HepG2 (cell line): ENCODE results near the gene ADGRG1. TPM values are rescaled to one million over a fixed set of nuclear protein-coding genes. Genes with fewer than 3 reads are reported as not detected.

Experiments used
- CREB1 ChIP-seq, 2 experiments: fragments of 450-650 bp in 1 of 2; IDR thresholded peaks; 2 replicates each; pipeline ENCODE4 v1.6.1; 2016 to 2017; ENCODE audit warnings: control low read depth in 1 of 2, mild to moderate bottlenecking in 1 of 2, missing compliant biosample characterization in 1 of 2, missing genetic modification characterization in 1 of 2
- HDAC6 ChIP-seq: fragments of 200-600 bp; sonication (generic); IDR thresholded peaks from 2 replicates; pipeline ENCODE4 v1.7.0; 2017; ENCODE audit warnings: mild to moderate bottlenecking, antibody characterized with exemption, low read length, low read depth
- HNRNPK ChIP-seq: fragments of 200-400 bp; formaldehyde crosslinking; IDR thresholded peaks from 2 replicates; pipeline ENCODE4 v1.6.1; 2018; ENCODE audit warnings: low read length, low read depth, moderate library complexity, mild to moderate bottlenecking; ENCODE audit not compliant: poor library complexity, severe bottlenecking
- IRX3 ChIP-seq: sonication (generic); formaldehyde crosslinking; IDR thresholded peaks from 2 replicates; pipeline ENCODE4 v1.8.1; 2023; ENCODE audit warnings: mild to moderate bottlenecking, low read depth, missing genetic modification reagents, borderline replicate concordance
- JARID2 ChIP-seq: sonication (generic); formaldehyde crosslinking; IDR thresholded peaks from 2 replicates; pipeline ENCODE4 v1.8.1; 2023; ENCODE audit warnings: missing genetic modification reagents, inconsistent platforms; ENCODE audit not compliant: insufficient replicate concordance
- MIER2 ChIP-seq: IDR thresholded peaks from 2 replicates; pipeline ENCODE4 v1.6.1; 2016; ENCODE audit warnings: missing biosample characterization, missing genetic modification reagents
- MIXL1 ChIP-seq: IDR thresholded peaks from 2 replicates; pipeline ENCODE4 v1.6.1; 2016
- NR2F1 ChIP-seq, 2 experiments: fragments of 450-650 bp in 1 of 2; formaldehyde crosslinking in 1 of 2; IDR thresholded peaks; 2 replicates each; pipeline versions ENCODE4 v1.5.0 to v1.6.1; 2016 to 2020; ENCODE audit warnings: mild to moderate bottlenecking in 1 of 2, missing compliant biosample characterization in 1 of 2, missing genetic modification reagents in 1 of 2, moderate library complexity in 1 of 2
- PHF20 ChIP-seq: sonication (generic); formaldehyde crosslinking; IDR thresholded peaks from 2 replicates; pipeline ENCODE4 v1.5.0; 2020; ENCODE audit warnings: mild to moderate bottlenecking, missing genetic modification reagents
- PHF21A ChIP-seq: sonication (generic); formaldehyde crosslinking; IDR thresholded peaks from 2 replicates; pipeline ENCODE4 v1.5.0; 2020; ENCODE audit warnings: mild to moderate bottlenecking, missing genetic modification reagents
- PHF8 ChIP-seq: sonication (generic); formaldehyde crosslinking; IDR thresholded peaks from 2 replicates; pipeline ENCODE4 v1.5.0; 2020; ENCODE audit warnings: missing genetic modification reagents
- POLR2A ChIP-seq, 2 experiments: IDR thresholded peaks; 2 replicates each; pipeline ENCODE4 v1.6.1; 2011; ENCODE audit warnings: low read depth in 2 of 2, low read length in 2 of 2, mild to moderate bottlenecking in 1 of 2, moderate library complexity in 1 of 2; ENCODE audit not compliant: insufficient read depth in 1 of 2
- SALL1 ChIP-seq: sonication (generic); formaldehyde crosslinking; IDR thresholded peaks from 2 replicates; pipeline ENCODE4 v1.8.0; 2022; ENCODE audit warnings: mild to moderate bottlenecking, missing genetic modification reagents
- SMC3 ChIP-seq: IDR thresholded peaks from 2 replicates; pipeline ENCODE4 v1.6.1; 2011; ENCODE audit warnings: low read length, improper control_type of control experiment
- SPEN ChIP-seq: sonication (generic); formaldehyde crosslinking; IDR thresholded peaks from 2 replicates; pipeline ENCODE4 v1.5.1; 2020; ENCODE audit warnings: low read depth, mild to moderate bottlenecking, missing genetic modification reagents
- TMF1 ChIP-seq: sonication (generic); formaldehyde crosslinking; IDR thresholded peaks from 2 replicates; pipeline ENCODE4 v1.8.1; 2022; ENCODE audit warnings: low read depth, missing genetic modification reagents
- TRIM24 ChIP-seq: sonication (generic); formaldehyde crosslinking; IDR thresholded peaks from 2 replicates; pipeline ENCODE4 v1.8.0; 2022; ENCODE audit warnings: mild to moderate bottlenecking, missing genetic modification reagents
- XRCC5 ChIP-seq: fragments of 200-400 bp; formaldehyde crosslinking; optimal IDR thresholded peaks from 2 replicates; pipeline ENCODE3; 2017; ENCODE audit warnings: mild to moderate bottlenecking, low read length
- ZBTB26 ChIP-seq: IDR thresholded peaks from 2 replicates; pipeline ENCODE4 v1.6.1; 2016; ENCODE audit warnings: missing compliant biosample characterization, missing genetic modification reagents, borderline replicate concordance
- ZKSCAN5 ChIP-seq: sonication (generic); formaldehyde crosslinking; IDR thresholded peaks from 2 replicates; pipeline ENCODE4 v1.5.1; 2020; ENCODE audit warnings: mild to moderate bottlenecking, missing genetic modification reagents
- ZNF121 ChIP-seq: sonication (generic); formaldehyde crosslinking; IDR thresholded peaks from 2 replicates; pipeline ENCODE4 v1.5.0; 2020; ENCODE audit warnings: mild to moderate bottlenecking, missing genetic modification reagents
- ZNF468 ChIP-seq: sonication (generic); formaldehyde crosslinking; IDR thresholded peaks from 2 replicates; pipeline ENCODE4 v1.8.0; 2022; ENCODE audit warnings: mild to moderate bottlenecking, moderate library complexity, missing genetic modification reagents
- ZUFSP ChIP-seq: sonication (generic); formaldehyde crosslinking; IDR thresholded peaks from 2 replicates; pipeline ENCODE4 v1.9.0; 2021; ENCODE audit warnings: missing genetic modification reagents, mild to moderate bottlenecking, borderline replicate concordance
- polyA plus RNA-seq, 8 experiments: library from polyadenylated mRNA; depleted of rRNA in 3 of 8; stranded (reverse) in 7 of 8; unstranded in 1 of 8; fragments of >200 nt; fragmentation: Illumina TruSeq in 4 of 8; extraction: Trizol in 4 of 8; gene quantifications; 2 replicates each; pipeline versions ENCODE4 v1.2.1 to v1.2.3, GENCODE V29; 2011 to 2016; ENCODE audit warnings: low read depth in 4 of 8, missing spikeins in 1 of 8, mixed read lengths in 1 of 8; ENCODE audit not compliant: insufficient read depth in 1 of 8
- total RNA-seq, 5 experiments: library from RNA; depleted of rRNA; stranded (reverse); fragments of >200 nt; fragmentation: Illumina TruSeq; extraction: Trizol; gene quantifications; 2 replicates each; pipeline ENCODE4 v1.2.3, GENCODE V29; 2016; ENCODE audit warnings: low read depth in 1 of 5
- TF ChIP-seq, protein P1 (sequence below): sonication (generic); formaldehyde crosslinking; IDR thresholded peaks from 2 replicates; pipeline ENCODE4 v1.8.1; 2022; ENCODE audit warnings: low read depth, mild to moderate bottlenecking, missing genetic modification reagents
- TF ChIP-seq, protein P2 (sequence below): sonication (generic); formaldehyde crosslinking; IDR thresholded peaks from 2 replicates; pipeline ENCODE4 v1.4.0; 2020; ENCODE audit warnings: missing genetic modification reagents
- TF ChIP-seq, protein P3 (sequence below): IDR thresholded peaks from 2 replicates; pipeline ENCODE4 v1.6.1; 2016; ENCODE audit warnings: low read depth, borderline replicate concordance

ADGRG1 gene
- total and polyA plus RNA-seq, 2 of the 13 experiments (the other 11 are each of a cell fraction or from before 2014, with no cell fraction given) = 2.7 to 5.9 TPM

GRCh38 chr16:57661510-57661909 lies 33.1 kb downstream of the ADGRG1 start (continued):
- TF ChIP-seq, protein P1, sequence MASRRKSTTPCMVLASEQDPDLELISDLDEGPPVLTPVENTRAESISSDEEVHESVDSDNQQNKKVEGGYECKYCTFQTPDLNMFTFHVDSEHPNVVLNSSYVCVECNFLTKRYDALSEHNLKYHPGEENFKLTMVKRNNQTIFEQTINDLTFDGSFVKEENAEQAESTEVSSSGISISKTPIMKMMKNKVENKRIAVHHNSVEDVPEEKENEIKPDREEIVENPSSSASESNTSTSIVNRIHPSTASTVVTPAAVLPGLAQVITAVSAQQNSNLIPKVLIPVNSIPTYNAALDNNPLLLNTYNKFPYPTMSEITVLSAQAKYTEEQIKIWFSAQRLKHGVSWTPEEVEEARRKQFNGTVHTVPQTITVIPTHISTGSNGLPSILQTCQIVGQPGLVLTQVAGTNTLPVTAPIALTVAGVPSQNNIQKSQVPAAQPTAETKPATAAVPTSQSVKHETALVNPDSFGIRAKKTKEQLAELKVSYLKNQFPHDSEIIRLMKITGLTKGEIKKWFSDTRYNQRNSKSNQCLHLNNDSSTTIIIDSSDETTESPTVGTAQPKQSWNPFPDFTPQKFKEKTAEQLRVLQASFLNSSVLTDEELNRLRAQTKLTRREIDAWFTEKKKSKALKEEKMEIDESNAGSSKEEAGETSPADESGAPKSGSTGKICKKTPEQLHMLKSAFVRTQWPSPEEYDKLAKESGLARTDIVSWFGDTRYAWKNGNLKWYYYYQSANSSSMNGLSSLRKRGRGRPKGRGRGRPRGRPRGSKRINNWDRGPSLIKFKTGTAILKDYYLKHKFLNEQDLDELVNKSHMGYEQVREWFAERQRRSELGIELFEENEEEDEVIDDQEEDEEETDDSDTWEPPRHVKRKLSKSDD (CRISPR knock-in tag) = 0 out of 2 replicates have a peak, but pooled peaks have one; percentile 41
- 0 out of 2 replicates have a peak, but pooled peaks have one; percentile 1 for TF ChIP-seq ZBTB26 (CRISPR knock-in tag)
- TF ChIP-seq NR2F1 (CRISPR knock-in tag; IDR thresholded peaks at IDR 0.05) = no peak
- TF ChIP-seq POLR2A (IDR thresholded peaks at IDR 0.05; ENCODE audit: insufficient read depth in 1 of 2, low read depth in 2 of 2, low read length in 2 of 2) = no peak
- no peak for TF ChIP-seq MIXL1 (CRISPR knock-in tag)
- no peak for TF ChIP-seq MIER2 (CRISPR knock-in tag)
- TF ChIP-seq TMF1 (CRISPR knock-in tag) = no peak
- no peak for TF ChIP-seq TRIM24
- no peak for TF ChIP-seq HDAC6
- 0 out of 2 replicates have a peak, but pooled peaks have one; percentile 5 for TF ChIP-seq SALL1 (CRISPR knock-in tag)
- TF ChIP-seq, protein P2, sequence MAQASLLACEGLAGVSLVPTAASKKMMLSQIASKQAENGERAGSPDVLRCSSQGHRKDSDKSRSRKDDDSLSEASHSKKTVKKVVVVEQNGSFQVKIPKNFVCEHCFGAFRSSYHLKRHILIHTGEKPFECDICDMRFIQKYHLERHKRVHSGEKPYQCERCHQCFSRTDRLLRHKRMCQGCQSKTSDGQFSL (CRISPR knock-in tag) = no peak
- no peak for TF ChIP-seq XRCC5
- peak; percentile 47; the same call in 1 of the 2 replicates for TF ChIP-seq PHF20 (CRISPR knock-in tag)
- TF ChIP-seq, protein P3, sequence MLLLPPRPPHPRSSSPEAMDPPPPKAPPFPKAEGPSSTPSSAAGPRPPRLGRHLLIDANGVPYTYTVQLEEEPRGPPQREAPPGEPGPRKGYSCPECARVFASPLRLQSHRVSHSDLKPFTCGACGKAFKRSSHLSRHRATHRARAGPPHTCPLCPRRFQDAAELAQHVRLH (CRISPR knock-in tag) = 0 out of 2 replicates have a peak, but pooled peaks have one; percentile 15
- TF ChIP-seq PHF21A = 0 out of 2 replicates have a peak, but pooled peaks have one; percentile 23
- TF ChIP-seq ZNF468 (CRISPR knock-in tag) = no peak
- TF ChIP-seq ZUFSP = no peak
- TF ChIP-seq HNRNPK = no peak
- peak; percentile 17; the same call in 1 of the 2 replicates for TF ChIP-seq SPEN (CRISPR knock-in tag)
- no peak for TF ChIP-seq ZKSCAN5
- no peak for TF ChIP-seq PHF8 (CRISPR knock-in tag)
- no peak for TF ChIP-seq CREB1 (IDR thresholded peaks at IDR 0.05)
- no peak for TF ChIP-seq CREB1 (CRISPR knock-in tag; IDR thresholded peaks at IDR 0.05)
- no peak for TF ChIP-seq SMC3
- TF ChIP-seq JARID2 (CRISPR knock-in tag) = no peak
- no peak for TF ChIP-seq IRX3
- no peak for TF ChIP-seq ZNF121
